Lower lobe of right lung (tissue), 2 donors: Measurements from ENCODE around the gene HIRIP3. TPM values are rescaled to one million over a fixed set of nuclear protein-coding genes. Genes with fewer than 3 reads are reported as not detected.

Source experiments
- ATAC-seq, 2 donors: fragments of 200-7000 bp; cut with Tn5 transposase; one replicate each; pipeline ENCODE4 v1.9.1; 2020 to 2022; ENCODE audit warnings: mild to moderate bottlenecking in 2 of 2, moderate library complexity in 2 of 2
- DNase-seq: peaks from one replicate; pipeline ENCODE4 v3.0.0-alpha.2; 2020
- H3K27ac ChIP-seq: fragments of 200-600 bp; one replicate; pipeline ENCODE4 v1.8.0; 2022
- H3K27me3 ChIP-seq: fragments of 200-600 bp; one replicate; pipeline ENCODE4 v1.8.0; 2022; ENCODE audit warnings: low read depth
- H3K36me3 ChIP-seq: fragments of 200-600 bp; one replicate; pipeline ENCODE4 v1.8.0; 2022; ENCODE audit warnings: mild to moderate bottlenecking
- H3K4me1 ChIP-seq: fragments of 200-600 bp; one replicate; pipeline ENCODE4 v1.8.0; 2022
- H3K4me3 ChIP-seq: fragments of 200-600 bp; one replicate; pipeline ENCODE4 v1.8.0; 2022; ENCODE audit warnings: mild to moderate bottlenecking
- H3K9me3 ChIP-seq: fragments of 200-600 bp; one replicate; pipeline ENCODE4 v1.8.0; 2022
- CTCF ChIP-seq: fragments of 200-600 bp; IDR thresholded peaks from one replicate; pipeline ENCODE4 v1.8.0; 2022; ENCODE audit warnings: antibody characterized with exemption, mild to moderate bottlenecking
- intact Hi-C: fragments of 100-400 bp; cut with DNase I; formaldehyde crosslinking; loops from one replicate; pipeline ENCODE4 v1.11.0; 2022
- total RNA-seq: library from RNA; stranded (reverse); fragmentation: NEBNext Ultra II Directional; extraction: Animal tissue kit (Norgen Biotek cat#: 25700); gene quantifications from one replicate; pipeline ENCODE4 v1.2.1, GENCODE V29; 2021
- donor health status: DM: no; HTN: yes; CAD: no; lungs with severe emphysema.

HIRIP3 gene
- total RNA-seq, 1 donor from 2014 or later: 22.1 TPM

GRCh38 chr16:29995911-29996765, 721 bp upstream of the HIRIP3 start, which contains the start of gene INO80E:
TSS of gene INO80E (plus strand) at chr16:29996241. CDS start at chr16:29996311, 70 bp downstream.
- Histone ChIP-seq H3K36me3 (peaks cover 42% of the 10 kb centered on the region), H3K9me3 (no peaks in the 10 kb centered on the region), H3K4me3 (peak within 1 kb of the TSS; percentile 83), H3K27me3 (no peaks in the 10 kb centered on the region), H3K4me1 (peaks cover 41% of the 10 kb centered on the region), H3K27ac (peak within 1 kb of the TSS; percentile 96)
- no peak for TF ChIP-seq CTCF
- DNase-seq (peak; percentile 99), ATAC-seq (peak; percentile 99)
- intact Hi-C loops: no loop called here

GRCh38 chr16:29994600-29995323, 655 bp downstream of the HIRIP3 start:
- TF ChIP-seq CTCF: no peak
- H3K36me3 ChIP-seq: peaks cover 44% of the 10 kb centered on the region
- DNase-seq (no peak), ATAC-seq (peak; percentile 79 to 80)
- peaks cover 50% of the 10 kb centered on the region for H3K4me1 ChIP-seq
- peak overlapping the region; percentile 96 for H3K27ac ChIP-seq
- no peaks in the 10 kb centered on the region for H3K27me3 ChIP-seq
- intact Hi-C loops: no loop called here
- peak overlapping the region; percentile 83 for H3K4me3 ChIP-seq
- no peaks in the 10 kb centered on the region for H3K9me3 ChIP-seq

- Histone ChIP-seq H3K27ac (peak overlapping the region; percentile 96), H3K4me3 (peak overlapping the region; percentile 83), H3K36me3 (peaks cover 51% of the 10 kb centered on the region), H3K4me1 (peaks cover 50% of the 10 kb centered on the region), H3K9me3 (no peaks in the 10 kb centered on the region), H3K27me3 (no peaks in the 10 kb centered on the region)
- intact Hi-C loops: no loop called here
- ATAC-seq: no peak
- no peak for TF ChIP-seq CTCF
- DNase-seq: no peak
These were observed 1.4 kb downstream of the HIRIP3 start for GRCh38 chr16:29993903-29994599.

- Histone ChIP-seq H3K9me3 (no peaks in the 10 kb centered on the region), H3K4me1 (peaks cover 50% of the 10 kb centered on the region), H3K27me3 (no peaks in the 10 kb centered on the region), H3K36me3 (peaks cover 56% of the 10 kb centered on the region), H3K4me3 (no peak overlapping the region), H3K27ac (no peak overlapping the region)
- DNase-seq: peak; percentile 46
- TF ChIP-seq CTCF: no peak
- ATAC-seq: no peak
- intact Hi-C loops: no loop called here
These were observed 2.1 kb downstream of the HIRIP3 start for GRCh38 chr16:29993191-29993902.
